Amniotic epithelial cell (primary cell): ENCODE results near the gene ACER3.
A peak's percentile ranks its signal among the peaks of the same experiment; 100 is the strongest.
"Not testable (repeated sequence)": the region's sequence is repeated elsewhere in the genome, so short reads cannot be mapped to it uniquely, and the experiment has no call there.

Experiments
- DNase-seq: peaks from one replicate; pipeline ENCODE4 v3.0.0-alpha.2; 2010; ENCODE audit warnings: low read depth

ACER3 gene

GRCh38 chr11:76872959-76873827, 12.5 kb downstream of the ACER3 start:
- DNase-seq: no peak

- DNase-seq: no peak
These were observed 17.3 kb downstream of the ACER3 start for GRCh38 chr11:76878014-76878413.

DNA sequence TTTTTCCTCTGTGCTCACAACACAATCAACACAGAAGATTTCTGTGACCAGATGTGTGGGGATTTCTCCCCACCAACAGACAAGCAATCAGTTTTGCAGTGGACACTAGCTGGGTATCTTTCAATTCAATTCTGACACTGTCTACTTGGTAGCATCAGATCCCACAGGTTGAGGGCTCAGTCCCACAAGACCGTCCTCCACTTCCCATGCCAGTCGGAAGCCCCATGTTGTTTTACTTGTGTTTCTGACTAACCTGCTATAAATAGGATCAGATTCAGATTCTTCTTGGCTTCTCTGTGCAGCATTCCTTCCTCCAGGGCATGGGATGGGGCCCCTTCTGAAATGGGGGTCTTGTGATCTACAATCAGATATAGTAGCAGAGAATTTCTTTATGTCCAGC, 19.6 kb downstream of the ACER3 start:
- no peak for DNase-seq

GRCh38 chr11:76880956-76881355, 20.2 kb downstream of the ACER3 start:
- no peak for DNase-seq

DNA sequence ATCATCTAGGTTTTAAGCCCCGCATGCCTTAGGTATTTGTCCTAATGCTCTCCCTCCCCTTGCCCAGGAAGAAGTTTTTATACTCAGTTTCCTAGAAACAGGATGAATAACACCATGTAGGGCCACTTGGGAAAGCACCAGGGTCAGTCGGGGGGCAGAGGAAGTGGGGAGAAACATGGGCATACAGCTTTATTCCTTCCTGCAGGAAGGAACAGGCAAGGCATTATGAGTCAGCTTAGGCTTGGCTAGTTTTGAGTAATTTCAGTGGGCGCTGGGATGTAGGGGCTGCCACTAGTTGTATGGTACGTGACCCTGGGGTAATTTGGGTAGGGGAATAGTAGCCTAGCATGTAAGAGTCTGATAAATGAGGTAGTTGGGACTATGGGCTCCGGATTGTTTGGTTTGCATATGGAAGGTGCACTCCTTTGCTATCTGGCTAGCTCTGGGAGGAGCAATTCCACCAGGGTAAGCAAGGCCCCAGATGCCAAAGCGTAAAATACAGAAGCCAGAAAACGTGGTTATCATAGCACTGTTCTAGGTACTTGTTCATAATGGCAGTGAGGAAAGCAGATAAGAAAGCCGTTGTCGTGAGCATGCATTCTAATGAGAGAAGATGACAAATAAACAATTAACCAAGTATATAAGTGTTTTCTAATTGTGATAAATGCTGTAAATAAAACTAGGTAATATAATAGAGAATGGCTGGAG, 24.8 kb downstream of the ACER3 start:
- DNase-seq: peak; percentile 72

DNA sequence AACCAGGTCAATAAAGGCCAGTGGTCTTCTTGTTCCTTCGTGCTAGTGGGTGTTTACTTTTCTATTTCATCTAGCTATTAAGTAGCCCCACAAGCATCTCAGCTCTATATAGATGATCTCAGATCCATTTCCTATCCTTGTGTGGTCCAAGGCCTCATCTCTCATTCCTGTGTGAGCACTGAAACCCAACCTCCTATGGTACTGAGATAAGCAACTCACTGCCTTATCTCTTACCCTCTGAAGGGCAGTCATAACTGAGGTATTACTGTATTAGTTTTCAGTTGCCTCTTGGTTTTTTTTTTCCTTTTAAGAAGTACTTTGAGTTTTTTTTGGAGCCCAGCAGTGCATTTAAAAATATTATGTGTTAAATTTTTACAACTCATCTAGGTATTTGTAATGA, 28.3 kb downstream of the ACER3 start:
- DNase-seq: peak; percentile 92

DNA sequence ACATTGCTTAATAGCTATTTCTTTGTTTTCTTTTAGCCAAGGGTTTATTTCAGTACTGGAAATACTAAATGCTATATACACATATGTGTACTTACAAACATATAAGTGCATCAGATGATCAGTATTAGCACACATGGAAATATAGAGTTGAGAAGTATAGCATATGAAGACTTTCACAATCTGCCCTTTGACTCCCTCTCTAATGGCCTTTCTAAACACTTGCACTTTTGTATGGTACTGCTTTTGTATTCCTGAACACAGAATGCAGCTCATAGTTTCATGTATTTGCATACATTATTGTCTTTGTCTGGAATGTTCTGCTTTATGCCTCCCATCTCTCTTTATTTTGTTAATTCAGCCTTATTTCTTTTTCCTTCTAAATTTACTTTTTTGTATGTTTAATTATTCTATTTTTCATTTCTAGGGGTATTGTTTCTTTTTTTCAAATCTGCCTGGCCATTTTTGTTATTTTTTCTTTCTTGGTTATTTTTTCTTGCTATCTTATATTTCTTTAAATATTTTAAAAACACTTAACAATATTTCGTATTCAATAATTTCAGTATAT, 28.8 kb downstream of the ACER3 start:
- peak; percentile 3 for DNase-seq

GRCh38 chr11:76890329-76890728, 29.6 kb downstream of the ACER3 start:
- DNase-seq: no peak

DNA sequence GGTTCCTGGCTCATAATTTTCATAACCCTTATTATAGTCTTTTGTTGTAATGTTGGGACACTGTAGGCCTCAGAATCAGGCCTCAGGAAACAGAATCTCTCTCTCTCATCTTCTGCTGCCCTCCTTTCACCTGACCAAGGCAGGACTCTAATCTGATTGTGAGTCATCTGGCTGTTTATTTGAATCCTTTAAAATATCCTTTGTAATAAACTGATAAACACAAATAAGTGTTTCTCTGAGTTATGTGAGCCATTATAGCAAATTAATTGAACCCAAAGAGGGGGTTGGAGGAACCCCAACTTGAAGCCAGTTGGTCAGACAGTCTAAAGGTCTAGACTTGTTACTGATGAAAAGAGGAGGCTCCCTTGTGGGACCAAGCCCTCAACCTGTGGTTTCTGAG, 30.6 kb downstream of the ACER3 start:
- DNase-seq: peak; percentile 31

DNA sequence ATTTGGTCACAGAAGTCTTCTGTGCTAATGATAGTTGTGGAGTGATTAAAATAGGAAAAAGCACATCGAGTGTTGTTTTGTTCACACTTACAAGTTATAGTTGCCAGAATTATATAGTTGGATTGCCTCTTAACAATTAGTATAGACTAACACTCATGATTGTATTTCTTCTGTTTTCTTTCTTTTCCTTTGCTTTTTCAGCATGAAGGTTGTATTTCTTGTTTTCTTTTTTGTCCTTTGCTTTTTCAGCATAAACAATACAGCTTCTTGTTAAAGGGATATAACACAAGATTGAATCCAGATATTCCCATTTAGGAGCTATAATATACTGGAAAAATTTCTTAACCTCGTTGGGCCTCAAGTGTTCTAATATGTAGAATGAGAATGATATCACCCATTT, 31.1 kb downstream of the ACER3 start:
- DNase-seq: no peak

- DNase-seq: no peak
These were observed 31.6 kb downstream of the ACER3 start for GRCh38 chr11:76892306-76892705.

DNA sequence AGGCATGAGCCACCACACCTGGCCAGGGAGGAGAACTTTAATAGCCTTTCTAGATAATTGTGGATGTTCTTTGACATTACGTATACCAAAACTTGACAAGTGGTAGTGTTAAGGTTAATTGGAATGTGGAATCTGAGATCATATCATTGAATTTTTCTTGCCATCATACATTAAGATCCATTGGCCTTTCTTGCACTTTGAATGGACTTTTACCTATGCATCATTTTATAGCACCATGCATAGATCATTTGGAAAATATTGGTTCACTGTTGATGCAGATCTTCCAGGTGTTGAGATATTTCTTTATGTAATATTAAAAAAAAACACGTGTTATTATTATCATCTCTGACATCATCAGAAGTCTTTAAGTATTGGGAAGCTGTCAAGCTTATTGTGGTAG, 36.5 kb downstream of the ACER3 start:
- no peak for DNase-seq

DNA sequence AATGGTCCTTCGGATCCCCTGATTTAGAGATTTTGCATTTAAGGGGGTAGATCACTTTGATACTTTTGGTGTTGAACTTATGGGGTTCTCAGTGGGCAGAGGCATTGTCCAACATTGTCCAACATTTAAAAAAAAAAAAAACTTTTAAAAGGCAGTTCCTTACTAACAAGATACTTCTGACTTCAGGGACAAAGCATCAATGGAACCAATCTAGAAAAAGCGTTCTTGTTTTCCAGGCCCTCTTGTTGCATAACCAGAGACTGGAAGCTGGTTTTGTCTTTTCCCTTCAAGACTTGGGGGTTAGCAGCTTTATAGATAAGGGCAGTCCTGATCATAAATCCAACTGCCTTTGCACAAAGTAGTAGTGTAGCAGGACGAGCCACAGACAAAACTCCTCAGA, 40.4 kb downstream of the ACER3 start:
- no peak for DNase-seq

DNA sequence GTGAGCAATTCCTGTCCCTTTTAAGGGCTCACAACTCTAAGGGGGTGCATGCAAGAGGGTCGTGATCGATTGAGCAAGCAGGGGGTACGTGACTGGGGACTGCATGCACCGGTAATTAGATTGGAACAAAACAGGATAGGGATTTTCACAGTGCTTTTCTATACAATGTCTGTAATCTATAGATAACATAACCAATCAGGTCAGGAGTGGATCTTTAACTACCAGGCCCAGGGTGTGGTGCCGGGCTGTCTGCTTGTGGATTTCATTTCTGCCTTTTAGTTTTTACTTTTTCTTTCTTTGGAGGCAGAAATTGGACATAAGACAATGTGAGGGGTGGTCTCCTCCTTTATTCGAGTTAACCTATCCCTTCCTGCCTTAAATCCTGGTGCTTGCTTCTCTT, 40.9 kb downstream of the ACER3 start:
- DNase-seq: not testable (repeated sequence)

DNA sequence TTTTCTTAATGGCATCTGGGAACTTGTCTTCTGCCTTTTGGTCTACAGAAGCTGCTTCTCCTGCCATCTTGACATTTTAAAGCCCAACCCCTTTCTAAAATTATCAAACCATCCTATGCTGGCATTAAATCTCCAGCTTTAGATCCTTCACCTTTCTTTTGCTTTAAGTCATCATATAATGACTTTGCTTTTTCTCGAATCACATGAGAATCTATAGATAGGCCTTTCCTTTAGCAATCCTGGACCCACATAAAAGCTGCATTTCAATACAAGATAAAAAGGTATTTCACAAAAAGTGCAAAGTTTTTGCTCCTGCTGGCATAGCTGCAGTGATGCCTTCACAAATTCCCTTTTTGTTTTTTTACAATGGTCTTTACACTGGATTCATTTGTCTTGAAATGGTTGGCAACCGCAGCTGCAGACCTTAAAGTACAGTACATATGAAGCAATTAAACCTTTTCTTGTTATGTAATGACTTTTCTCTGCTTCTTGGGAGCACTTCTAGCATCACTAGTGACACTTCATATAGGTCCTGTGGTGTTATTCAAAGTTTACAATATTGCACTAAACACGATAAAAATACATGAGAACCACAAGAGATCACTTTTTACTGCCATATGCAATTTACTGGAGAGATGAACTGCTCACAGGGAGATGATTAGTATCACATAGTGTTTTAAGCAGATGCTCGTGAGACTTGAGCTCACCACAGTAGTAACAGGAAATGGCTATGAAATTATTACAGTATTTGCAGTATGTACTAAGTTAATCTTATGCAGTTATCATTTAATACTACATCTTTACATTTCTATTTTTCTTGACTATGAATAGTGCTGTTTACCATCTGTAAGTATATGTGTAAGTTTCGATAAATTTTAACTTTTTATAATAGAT, 41.6 kb downstream of the ACER3 start:
- DNase-seq: no peak

DNA sequence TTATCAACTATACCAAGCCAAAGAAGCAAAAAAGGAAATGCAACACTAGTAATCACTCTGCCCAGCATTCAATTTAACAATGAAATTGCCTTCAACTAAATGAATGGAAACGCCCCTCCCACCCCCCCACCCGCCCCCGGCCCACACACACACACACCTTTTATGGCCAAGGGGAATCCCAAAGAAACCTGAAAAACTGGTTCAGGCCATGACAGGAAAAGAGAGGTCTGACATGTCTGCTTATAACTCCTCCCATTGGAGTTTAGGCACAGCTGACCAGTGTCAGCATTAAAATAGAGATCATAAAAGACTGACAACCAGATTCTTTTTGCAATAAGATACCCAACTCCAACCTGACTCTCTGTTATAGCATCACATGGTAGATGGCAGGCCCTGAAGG, 42.6 kb downstream of the ACER3 start:
- no peak for DNase-seq

- DNase-seq: peak; percentile 68
These were observed 50.1 kb downstream of the ACER3 start for GRCh38 chr11:76910620-76911414.

DNA sequence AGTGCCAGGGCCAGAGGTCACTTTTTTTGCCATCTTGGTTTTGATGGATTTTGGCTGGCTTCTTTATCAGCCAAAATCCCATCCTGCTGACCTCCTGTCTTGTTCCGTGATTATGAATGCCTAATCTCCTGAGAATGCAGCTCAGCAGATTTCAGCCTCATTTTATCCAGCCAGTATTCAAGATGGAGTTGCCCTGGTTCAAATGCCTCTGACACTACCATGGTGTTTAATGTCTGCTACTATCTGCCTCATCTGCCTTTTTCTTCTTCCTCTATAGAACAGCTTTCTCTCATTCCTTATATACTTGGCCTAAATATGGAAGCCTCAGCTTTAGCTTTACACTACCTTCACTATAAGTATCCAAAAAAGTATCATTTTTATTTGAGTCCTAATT, 50.7 kb downstream of the ACER3 start:
- no peak for DNase-seq

- DNase-seq: no peak
These were observed 56.0 kb downstream of the ACER3 start for GRCh38 chr11:76916712-76917111.

GRCh38 chr11:76918941-76919386, 58.2 kb downstream of the ACER3 start:
- peak; percentile 61 for DNase-seq

- no peak for DNase-seq
These were observed 58.7 kb downstream of the ACER3 start for GRCh38 chr11:76919467-76919866.
